Stimulated activated CD8-positive, alpha-beta memory T cell treated with anti-CD3 and anti-CD28 coated beads, Interleukin-7, amount 100 ng/mL, for 4 hours (primary cell): Measurements from ENCODE around the gene MNS1.
"Not testable (repeated sequence)": the region's sequence is repeated elsewhere in the genome, so short reads cannot be mapped to it uniquely, and the experiment has no call there.

Source experiments
- DNase-seq, 2 donors: peaks; one replicate each; pipeline ENCODE4 v3.0.0-alpha.2; 2020; ENCODE audit warnings: low read depth in 2 of 2

Gene MNS1

DNA sequence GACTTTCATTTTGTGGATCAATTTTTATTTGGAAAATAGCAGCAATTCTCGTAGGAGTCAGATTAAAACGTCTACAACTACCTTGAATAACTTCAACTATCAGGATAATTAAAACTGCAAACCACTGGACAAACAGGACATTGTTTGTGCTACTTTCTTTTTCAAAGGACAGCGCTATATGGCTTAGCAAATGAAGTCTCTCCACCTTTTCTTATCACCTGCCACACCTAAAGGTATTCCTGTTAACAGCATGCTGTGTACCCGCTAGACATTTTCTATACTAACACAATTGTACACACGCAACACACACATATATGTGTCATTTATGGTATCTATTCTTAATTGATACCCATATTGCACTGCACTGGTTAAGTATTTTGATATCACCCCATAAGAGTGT is 19.2 kb downstream of the MNS1 start:
- DNase-seq = no peak

GRCh38 chr15:56442354-56442753 is 22.6 kb downstream of the MNS1 start:
- DNase-seq = no peak

- DNase-seq = no peak
Observed at GRCh38 chr15:56440214-56440770, 24.6 kb downstream of the MNS1 start.

- DNase-seq = no peak
Observed at GRCh38 chr15:56432304-56432703, 32.6 kb downstream of the MNS1 start.

DNA sequence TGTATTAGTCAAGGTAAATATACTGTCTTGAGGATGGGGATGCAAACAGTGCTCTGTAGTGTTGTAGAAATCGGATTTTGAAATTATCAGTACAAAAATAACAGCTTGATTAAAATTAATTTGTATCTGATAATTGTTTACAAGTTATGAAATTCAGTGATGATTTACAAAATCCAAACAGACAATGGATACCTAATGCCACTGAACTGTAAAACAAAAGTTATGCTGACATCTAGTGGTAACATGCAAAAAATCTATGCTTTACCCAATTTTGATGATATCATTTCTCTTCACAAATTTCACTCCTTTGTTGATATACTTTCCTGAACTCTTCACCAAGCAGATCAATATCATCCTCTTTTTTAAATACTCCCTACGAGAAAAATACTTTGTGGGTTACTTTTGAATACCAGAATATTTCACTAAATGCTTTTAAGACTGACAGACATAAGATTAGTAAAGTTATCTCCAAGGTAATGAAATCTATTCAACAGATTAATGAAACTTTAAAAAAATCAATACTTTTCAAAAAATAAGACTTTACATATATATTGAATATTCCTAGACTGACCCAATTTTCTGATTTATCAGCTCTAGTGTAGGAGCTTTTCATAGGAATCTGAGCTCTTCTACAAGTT is 36.0 kb downstream of the MNS1 start:
- no peak for DNase-seq

- DNase-seq = no peak
Observed at GRCh38 chr15:56425976-56426375, 39.0 kb downstream of the MNS1 start.

DNA sequence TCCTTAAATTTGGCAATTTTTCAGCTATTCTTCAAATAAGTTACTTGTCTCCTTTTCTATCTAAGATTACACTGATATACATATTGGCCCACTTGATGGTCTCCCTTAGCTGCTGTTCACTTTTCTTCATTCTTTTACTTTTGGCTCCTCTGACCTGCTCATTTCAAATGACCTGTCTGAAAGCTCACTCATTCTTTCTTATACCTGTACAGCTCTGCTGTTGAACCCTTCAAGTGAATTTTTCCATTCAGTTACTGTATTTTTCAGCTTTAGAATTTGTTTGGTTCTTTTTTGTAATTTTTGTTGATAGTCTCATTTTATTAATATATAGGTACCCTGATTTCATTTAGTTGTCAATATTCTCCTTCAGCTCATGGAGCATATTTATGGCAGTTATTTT is 39.7 kb downstream of the MNS1 start:
- no peak for DNase-seq

- not testable (repeated sequence) for DNase-seq
Observed at GRCh38 chr15:56413114-56413733, 51.7 kb downstream of the MNS1 start.

DNA sequence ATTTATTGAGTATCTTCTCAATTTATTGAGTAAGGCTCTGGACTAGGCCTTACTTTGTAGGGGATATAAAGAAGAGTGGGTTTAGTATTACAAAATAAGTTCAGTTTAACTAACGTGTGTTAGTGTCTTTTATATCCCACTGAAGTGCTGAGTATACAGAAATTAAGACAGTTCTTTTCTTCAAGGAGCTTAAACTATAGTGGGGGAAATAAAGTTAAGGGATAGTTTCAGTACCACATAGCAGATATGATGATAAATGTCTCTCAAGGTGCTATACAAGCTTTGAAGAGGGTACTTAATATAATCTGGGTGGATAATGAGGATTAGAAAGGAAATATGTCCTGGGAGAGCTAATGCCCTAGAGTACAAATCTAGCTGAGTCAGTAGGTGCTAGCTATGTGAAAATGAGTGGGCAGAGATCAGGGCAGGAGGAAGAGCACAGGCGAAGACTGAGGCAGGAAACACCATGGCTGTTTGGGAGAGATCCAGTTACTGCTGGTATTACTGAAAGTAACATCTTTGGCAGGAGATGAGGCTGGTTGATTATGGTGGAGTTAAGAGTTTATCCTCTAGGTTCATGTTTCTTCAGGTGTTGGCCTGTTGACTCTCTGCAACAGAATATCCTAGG is 53.7 kb downstream of the MNS1 start:
- no peak for DNase-seq

- no peak for DNase-seq
Observed at GRCh38 chr15:56410721-56411120, 54.2 kb downstream of the MNS1 start.

GRCh38 chr15:56399209-56399608 is 65.7 kb downstream of the MNS1 start:
- DNase-seq = not testable (repeated sequence)

GRCh38 chr15:56397325-56397724 is 67.6 kb downstream of the MNS1 start:
- DNase-seq = not testable (repeated sequence)

- no peak for DNase-seq
Observed at GRCh38 chr15:56394909-56395308, 70.0 kb downstream of the MNS1 start.

- no peak for DNase-seq
Observed at GRCh38 chr15:56393277-56393676, 71.7 kb downstream of the MNS1 start.

GRCh38 chr15:56390739-56391267 is 74.1 kb downstream of the MNS1 start:
- no peak for DNase-seq

- no peak for DNase-seq
Observed at GRCh38 chr15:56385908-56386307, 79.0 kb downstream of the MNS1 start.

DNA sequence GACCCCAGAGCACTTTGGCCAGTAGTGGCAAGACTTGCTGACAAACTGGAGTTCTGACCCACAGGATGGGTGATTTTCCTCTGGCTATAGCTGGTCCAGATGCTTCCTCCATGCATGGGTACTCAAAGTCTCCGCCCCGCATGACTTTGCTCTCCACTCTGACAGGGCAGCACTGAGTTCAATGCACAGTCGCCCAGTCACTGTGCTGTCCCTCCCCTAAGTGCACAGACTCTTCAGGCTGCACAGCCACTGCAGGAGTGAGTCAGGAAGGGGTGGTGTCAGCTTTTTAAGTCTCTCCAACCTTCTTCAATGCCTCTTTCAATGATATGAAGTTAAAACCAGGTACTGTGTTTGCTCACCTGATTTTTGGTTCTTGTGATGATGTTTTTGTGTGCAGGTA is 81.9 kb downstream of the MNS1 start:
- DNase-seq = no peak
